H1 (cell line): ENCODE data around the gene HMGCS2. TPM values are rescaled to one million over a fixed set of nuclear protein-coding genes. Genes with fewer than 3 reads are reported as not detected.

Experiments used
- CTCF ChIA-PET: fragments of 300-600 bp; sonication (Branson Sonifier 250); formaldehyde crosslinking; loops from one replicate; lab custom pipeline; 2021; ENCODE audit not compliant: partially characterized antibody; lab: Charles Lee
- POLR2A ChIA-PET: fragments of 300-600 bp; sonication (Branson Sonifier 250); formaldehyde crosslinking; loops from one replicate; lab custom pipeline; 2021; ENCODE audit warnings: inconsistent platforms; ENCODE audit not compliant: partially characterized antibody; lab: Charles Lee
- DNase-seq, 2 experiments: peaks; one replicate each; pipeline versions ENCODE4 v3.0.0 to v3.0.0-alpha.2; 2010 to 2022; ENCODE audit warnings: low spot score in 2 of 2, low read depth in 1 of 2, mixed read lengths in 1 of 2
- FAIRE-seq: peaks from 2 replicates; lab custom pipeline; 2011; peaks lifted over from hg19 to GRCh38; lab: Jason Lieb, UNC
- H2AFZ ChIP-seq: 2 replicates; pipeline ENCODE4 v1.8.1; 2012; ENCODE audit warnings: low read length, inconsistent platforms
- H2AK5ac ChIP-seq: 2 replicates; pipeline ENCODE4 v1.6.1; 2013; ENCODE audit warnings: low read depth, low read length
- H2BK120ac ChIP-seq: replicated peaks from 2 replicates; pipeline ENCODE3; 2013; ENCODE audit warnings: low read depth, low read length, inconsistent platforms
- H2BK12ac ChIP-seq: 2 replicates; pipeline ENCODE4 v1.6.1; 2013; ENCODE audit warnings: low read depth, low read length
- H2BK15ac ChIP-seq: 2 replicates; pipeline ENCODE4 v1.6.1; 2013; ENCODE audit warnings: low read length
- H2BK20ac ChIP-seq: 2 replicates; pipeline ENCODE4 v1.6.1; 2013; ENCODE audit warnings: low read length
- H2BK5ac ChIP-seq: 2 replicates; pipeline ENCODE4 v1.6.1; 2013; ENCODE audit warnings: low read depth, low read length
- H3K14ac ChIP-seq: 2 replicates; pipeline ENCODE4 v1.6.1; 2013; ENCODE audit warnings: inconsistent platforms; ENCODE audit not compliant: insufficient read length
- H3K18ac ChIP-seq: 2 replicates; pipeline ENCODE4 v1.6.1; 2013; ENCODE audit warnings: low read length; ENCODE audit errors: extremely low read depth
- H3K23ac ChIP-seq: 2 replicates; pipeline ENCODE4 v1.6.1; 2013; ENCODE audit warnings: inconsistent platforms; ENCODE audit not compliant: insufficient read length
- H3K23me2 ChIP-seq: 2 replicates; pipeline ENCODE4 v1.6.1; 2013; ENCODE audit warnings: low read depth, low read length
- H3K27ac ChIP-seq: 2 replicates; pipeline ENCODE4 v1.6.1; 2011; ENCODE audit warnings: low read depth, low read length, inconsistent platforms
- H3K27me3 ChIP-seq, 4 experiments: replicated peaks in 1 of 4; 1 replicate in 1 of 4; 2 replicates in 3 of 4; pipeline versions ENCODE4 v1.6.1 to v1.8.1; 2011 to 2013; ENCODE audit warnings: low read length in 3 of 4, mild to moderate bottlenecking in 3 of 4, inconsistent platforms in 2 of 4, mixed read lengths in 2 of 4, moderate library complexity in 1 of 4; ENCODE audit not compliant: control insufficient read depth in 3 of 4, insufficient read depth in 3 of 4; ENCODE audit errors: extremely low read depth in 1 of 4
- H3K36me3 ChIP-seq, 4 experiments: 2 replicates each; pipeline versions ENCODE4 v1.6.1 to v1.8.1; 2011 to 2013; ENCODE audit warnings: mild to moderate bottlenecking in 4 of 4, low read length in 3 of 4, moderate library complexity in 2 of 4, control low read depth in 1 of 4, inconsistent platforms in 1 of 4; ENCODE audit not compliant: insufficient read depth in 4 of 4, control insufficient read depth in 2 of 4
- H3K4ac ChIP-seq: replicated peaks from 2 replicates; pipeline ENCODE3; 2013; ENCODE audit warnings: low read length, low read depth, mixed read lengths, inconsistent platforms; ENCODE audit not compliant: insufficient read length
- H3K4me1 ChIP-seq, 4 experiments: replicated peaks in 1 of 4; 1 replicate in 1 of 4; 2 replicates in 3 of 4; pipeline versions ENCODE4 v1.6.1 to v1.8.1; 2011 to 2013; ENCODE audit warnings: low read length in 3 of 4, inconsistent platforms in 2 of 4, mixed read lengths in 1 of 4; ENCODE audit not compliant: insufficient read depth in 4 of 4, control insufficient read depth in 3 of 4
- H3K4me2 ChIP-seq, 2 experiments: 2 replicates each; pipeline versions ENCODE4 v1.6.1 to v1.8.1; 2011 to 2013; ENCODE audit warnings: low read depth in 2 of 2, low read length in 2 of 2, control low read depth in 1 of 2, inconsistent platforms in 1 of 2, mild to moderate bottlenecking in 1 of 2; ENCODE audit not compliant: insufficient read depth in 1 of 2
- H3K4me3 ChIP-seq, 4 experiments: fragments of 200-600, 300-600 bp in 1 of 4; sonication (generic), shearing (Covaris generic), sonication (Bioruptor Twin) in 1 of 4; 2 replicates each; pipeline versions ENCODE4 v1.5.1 to v1.8.1; 2011 to 2016; ENCODE audit warnings: low read length in 4 of 4, low read depth in 3 of 4, control low read depth in 2 of 4, inconsistent platforms in 2 of 4, mild to moderate bottlenecking in 2 of 4, mixed read lengths in 1 of 4, moderate library complexity in 1 of 4; ENCODE audit not compliant: insufficient read depth in 2 of 4; ENCODE audit errors: extremely low read depth in 1 of 4
- H3K56ac ChIP-seq: replicated peaks from 2 replicates; pipeline ENCODE3; 2013; ENCODE audit warnings: low read depth, mild to moderate bottlenecking, mixed read lengths, low read length, inconsistent platforms; ENCODE audit not compliant: insufficient read length
- H3K79me1 ChIP-seq: 2 replicates; pipeline ENCODE4 v1.6.1; 2013; ENCODE audit warnings: low read depth, low read length, control low read depth
- H3K79me2 ChIP-seq, 2 experiments: 2 replicates each; pipeline versions ENCODE4 v1.6.1 to v1.8.1; 2012 to 2013; ENCODE audit warnings: low read length in 2 of 2, mild to moderate bottlenecking in 2 of 2, inconsistent platforms in 1 of 2; ENCODE audit not compliant: insufficient read depth in 2 of 2, control insufficient read depth in 1 of 2
- H3K9ac ChIP-seq, 4 experiments: replicated peaks in 1 of 4; 1 replicate in 1 of 4; 2 replicates in 3 of 4; pipeline versions ENCODE4 v1.6.1 to v1.8.1; 2011 to 2013; ENCODE audit warnings: low read depth in 3 of 4, low read length in 3 of 4, control low read depth in 2 of 4, mild to moderate bottlenecking in 2 of 4, moderate library complexity in 2 of 4, inconsistent platforms in 1 of 4; ENCODE audit errors: extremely low read depth in 1 of 4
- H3K9me3 ChIP-seq, 2 experiments: 2 replicates each; pipeline versions ENCODE4 v1.6.1 to v1.8.1; 2012 to 2013; ENCODE audit warnings: mild to moderate bottlenecking in 2 of 2, moderate library complexity in 2 of 2, control low read depth in 1 of 2, inconsistent platforms in 1 of 2, low read depth in 1 of 2, low read length in 1 of 2, mixed read lengths in 1 of 2; ENCODE audit not compliant: insufficient read depth in 2 of 2
- H4K20me1 ChIP-seq, 2 experiments: replicated peaks in 1 of 2; 2 replicates each; pipeline versions ENCODE3 to v1.8.1; 2011 to 2013; ENCODE audit warnings: inconsistent platforms in 2 of 2, low read length in 2 of 2, mild to moderate bottlenecking in 1 of 2; ENCODE audit not compliant: insufficient read depth in 2 of 2, control insufficient read depth in 1 of 2
- H4K5ac ChIP-seq: 2 replicates; pipeline ENCODE4 v1.6.1; 2013; ENCODE audit warnings: low read length, low read depth, mixed read lengths, inconsistent platforms; ENCODE audit not compliant: insufficient read length
- H4K8ac ChIP-seq: 2 replicates; pipeline ENCODE4 v1.8.0; 2013; ENCODE audit warnings: mild to moderate bottlenecking, moderate library complexity, low read length, inconsistent platforms; ENCODE audit not compliant: insufficient read depth; ENCODE audit errors: extremely low read depth
- H4K91ac ChIP-seq: replicated peaks from 2 replicates; pipeline ENCODE3; 2013; ENCODE audit warnings: low read length, mixed read lengths, inconsistent platforms; ENCODE audit not compliant: insufficient read length
- JUND ChIP-seq: IDR thresholded peaks from 2 replicates; pipeline ENCODE4 v1.6.1; 2011; ENCODE audit warnings: mild to moderate bottlenecking, improper control_type of control experiment, low read length
- RBBP5 ChIP-seq: IDR thresholded peaks from 2 replicates; pipeline ENCODE4 v1.7.1; 2012; ENCODE audit warnings: low read depth, mild to moderate bottlenecking, inconsistent platforms, low read length, moderate library complexity, borderline replicate concordance
- TCF12 ChIP-seq: IDR thresholded peaks from 2 replicates; pipeline ENCODE4 v1.6.1; 2011; ENCODE audit warnings: low read depth, mild to moderate bottlenecking, low read length
- WGBS, 2 experiments: shearing (Covaris generic) in 1 of 2; methylation state at CpG; one replicate each; pipeline versions ENCODE4 v1.1.6 to v1.1.7; 2013 to 2015; ENCODE audit warnings: low lambda C conversion rate in 2 of 2, mixed read lengths in 2 of 2, inconsistent platforms in 1 of 2, low coverage in 1 of 2, missing lambda C conversion rate in 1 of 2; ENCODE audit not compliant: insufficient replicate concordance in 2 of 2, insufficient coverage in 1 of 2, insufficient read length in 1 of 2; ENCODE audit errors: extremely low coverage in 1 of 2, missing lambda C conversion rate in 1 of 2; 5-methylcytosine and 5-hydroxymethylcytosine counted together
- polyA plus RNA-seq, 7 experiments: library from polyadenylated mRNA; depleted of rRNA in 3 of 7; stranded (reverse) in 5 of 7; unstranded in 2 of 7; fragments of >200 nt in 5 of 7; fragments of 200-250 nt in 2 of 7; gene quantifications; 1 replicate in 5 of 7; 2 replicates in 1 of 7; 4 replicates in 1 of 7; pipeline versions ENCODE4 v1.2.1 to v1.2.3, GENCODE V29; 2011 to 2013; ENCODE audit warnings: missing spikeins in 2 of 7, mixed read lengths in 2 of 7
- total RNA-seq: library from RNA; stranded (reverse); fragmentation: NEBNext Ultra II Directional; extraction: Animal tissue kit (Norgen Biotek cat#: 25700); gene quantifications from 2 replicates; pipeline ENCODE4 v1.2.1, GENCODE V29; 2021

The HMGCS2 gene
- total and polyA plus RNA-seq, 2 of the 8 experiments (the other 6 are each of a cell fraction or from before 2014, with no cell fraction given): not detected

- Histone ChIP-seq H4K20me1 (no peaks in the 10 kb centered on the region), H2AK5ac (no peak within 1 kb of the TSS)
These were observed 42.7 kb upstream of the HMGCS2 start, which contains the start of gene REG4 for GRCh38 chr1:119811387-119811786. REG4 (minus strand) TSS chr1:119811460; CDS start chr1:119808769, 2,691 bp downstream.

More at GRCh38 chr1:119811387-119811786, 42.7 kb upstream of the HMGCS2 start, which contains the start of gene REG4:
- Histone ChIP-seq H2AFZ (no peak within 1 kb of the TSS), H3K18ac (no peak within 1 kb of the TSS), H3K9ac (no peak within 1 kb of the TSS), H2BK5ac (no peak within 1 kb of the TSS), H2BK12ac (no peak within 1 kb of the TSS), H3K79me2 (no peaks in the 10 kb centered on the region), H3K4ac (no peak within 1 kb of the TSS), H3K27ac (no peak within 1 kb of the TSS), H4K91ac (no peak within 1 kb of the TSS), H4K8ac (no peak within 1 kb of the TSS), H3K9me3 (no peaks in the 10 kb centered on the region), H3K56ac (no peak within 1 kb of the TSS), H4K5ac (no peak within 1 kb of the TSS), H3K79me1 (no peaks in the 10 kb centered on the region), H3K4me2 (no peak within 1 kb of the TSS), H2BK120ac (no peak within 1 kb of the TSS), H2BK20ac (no peak within 1 kb of the TSS), H3K4me1 (no peaks in the 10 kb centered on the region), H3K23ac (no peak within 1 kb of the TSS), H2BK15ac (no peak within 1 kb of the TSS), H3K36me3 (no peaks in the 10 kb centered on the region), H3K27me3 (peaks cover 0 to 2% (median 0%) of the 10 kb centered on the region in 4 experiments; a peak in 3 of 7 replicates), H3K14ac (no peak within 1 kb of the TSS), H3K23me2 (no peaks in the 10 kb centered on the region), H3K4me3 (no peak within 1 kb of the TSS)
- DNase-seq (no peak), FAIRE-seq (no peak)
- WGBS, 2 experiments: 93% methylated on average over 7 of the region's 7 CpGs; no CpG with 5 or more reads in 1 of the 2 experiments
- ChIA-PET CTCF (interaction anchor here (1.2 to 9.0 kb wide), 6 partner anchors 10 to 203 kb away, joined by 3 to 76 read pairs (median 4); no protein-coding TSS in a partner anchor), POLR2A (interaction anchor here (1.0 kb wide), 1 partner anchor 164 kb away, joined by 3 read pairs; no protein-coding TSS in a partner anchor)
- TF ChIP-seq TCF12: no peak
- TF ChIP-seq JUND: no peak
- no peak for TF ChIP-seq RBBP5
